Breast epithelium (tissue), 3 donors: ENCODE data around the gene MTCL1.

ENCODE experiments used
- CTCF ChIP-seq, 3 donors: fragments of 450-650 bp; IDR thresholded peaks; one replicate each; pipeline ENCODE4 v1.5.1; 2016 to 2017; ENCODE audit warnings: antibody characterized with exemption in 3 of 3, mild to moderate bottlenecking in 3 of 3, moderate library complexity in 3 of 3
- POLR2A ChIP-seq: fragments of 450-650 bp; IDR thresholded peaks from one replicate; pipeline ENCODE4 v1.6.1; 2016; ENCODE audit warnings: antibody characterized with exemption, mild to moderate bottlenecking, moderate library complexity
- POLR2AphosphoS5 ChIP-seq, 3 donors: sonication (generic); formaldehyde crosslinking; IDR thresholded peaks; one replicate each; pipeline ENCODE4 v1.6.1; 2017; ENCODE audit warnings: antibody characterized with exemption in 3 of 3

GRCh38 chr18:8856212-8856611, 150.9 kb downstream of the MTCL1 start:
- no peak for TF ChIP-seq CTCF (IDR thresholded peaks at IDR 0.05)
- no peak for TF ChIP-seq POLR2A
- TF ChIP-seq POLR2AphosphoS5 (IDR thresholded peaks at IDR 0.05): no peak
